BE2C (cell line): ENCODE results near the gene TPSAB1.
"Not testable (repeated sequence)": the region's sequence is repeated elsewhere in the genome, so short reads cannot be mapped to it uniquely, and the experiment has no call there.

ENCODE experiments used
- DNase-seq: peaks from one replicate; pipeline ENCODE4 v3.0.0-alpha.2; 2020
- H3K27me3 ChIP-seq: fragments of 250-450 bp; sonication (Bioruptor Pico); 2 replicates; pipeline ENCODE4 v1.5.1; 2020; ENCODE audit warnings: mild to moderate bottlenecking
- H3K36me3 ChIP-seq: fragments of 250-450 bp; sonication (Bioruptor Pico); 2 replicates; pipeline ENCODE4 v1.5.1; 2020; ENCODE audit warnings: mild to moderate bottlenecking
- H3K4me1 ChIP-seq: fragments of 250-450 bp; sonication (Bioruptor Pico); 2 replicates; pipeline ENCODE4 v1.5.1; 2020
- H3K4me3 ChIP-seq: 2 replicates; pipeline ENCODE4 v1.5.1; 2011; ENCODE audit warnings: low read depth, low read length
- H3K9me3 ChIP-seq: fragments of 250-450 bp; sonication (Bioruptor Pico); 2 replicates; pipeline ENCODE4 v1.5.1; 2020
- TF ChIP-seq, protein P1 (sequence below): IDR thresholded peaks from 2 replicates; pipeline ENCODE4 v1.5.1; 2012; ENCODE audit warnings: mild to moderate bottlenecking, low read depth, low read length

TPSAB1 gene

DNA sequence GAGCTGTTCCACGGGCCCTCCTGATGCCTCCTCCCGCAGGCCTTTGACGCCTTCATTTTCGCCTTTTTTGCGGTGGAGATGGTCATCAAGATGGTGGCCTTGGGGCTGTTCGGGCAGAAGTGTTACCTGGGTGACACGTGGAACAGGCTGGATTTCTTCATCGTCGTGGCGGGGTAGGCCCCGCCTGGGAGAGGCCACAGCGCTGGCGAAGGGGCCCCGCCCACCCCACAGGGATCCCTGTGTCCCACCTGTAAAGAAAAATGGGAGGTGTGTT is 45.2 kb upstream of the TPSAB1 start:
- TF ChIP-seq, protein P1, sequence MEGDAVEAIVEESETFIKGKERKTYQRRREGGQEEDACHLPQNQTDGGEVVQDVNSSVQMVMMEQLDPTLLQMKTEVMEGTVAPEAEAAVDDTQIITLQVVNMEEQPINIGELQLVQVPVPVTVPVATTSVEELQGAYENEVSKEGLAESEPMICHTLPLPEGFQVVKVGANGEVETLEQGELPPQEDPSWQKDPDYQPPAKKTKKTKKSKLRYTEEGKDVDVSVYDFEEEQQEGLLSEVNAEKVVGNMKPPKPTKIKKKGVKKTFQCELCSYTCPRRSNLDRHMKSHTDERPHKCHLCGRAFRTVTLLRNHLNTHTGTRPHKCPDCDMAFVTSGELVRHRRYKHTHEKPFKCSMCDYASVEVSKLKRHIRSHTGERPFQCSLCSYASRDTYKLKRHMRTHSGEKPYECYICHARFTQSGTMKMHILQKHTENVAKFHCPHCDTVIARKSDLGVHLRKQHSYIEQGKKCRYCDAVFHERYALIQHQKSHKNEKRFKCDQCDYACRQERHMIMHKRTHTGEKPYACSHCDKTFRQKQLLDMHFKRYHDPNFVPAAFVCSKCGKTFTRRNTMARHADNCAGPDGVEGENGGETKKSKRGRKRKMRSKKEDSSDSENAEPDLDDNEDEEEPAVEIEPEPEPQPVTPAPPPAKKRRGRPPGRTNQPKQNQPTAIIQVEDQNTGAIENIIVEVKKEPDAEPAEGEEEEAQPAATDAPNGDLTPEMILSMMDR, result no peak
- Histone ChIP-seq H3K9me3 (no peaks in the 10 kb centered on the region), H3K36me3 (no peaks in the 10 kb centered on the region), H3K27me3 (no peaks in the 10 kb centered on the region; the same call in 1 of the 2 replicates), H3K4me3 (no peak overlapping the region), H3K4me1 (peaks cover 8% of the 10 kb centered on the region)
- DNase-seq, result no peak

DNA sequence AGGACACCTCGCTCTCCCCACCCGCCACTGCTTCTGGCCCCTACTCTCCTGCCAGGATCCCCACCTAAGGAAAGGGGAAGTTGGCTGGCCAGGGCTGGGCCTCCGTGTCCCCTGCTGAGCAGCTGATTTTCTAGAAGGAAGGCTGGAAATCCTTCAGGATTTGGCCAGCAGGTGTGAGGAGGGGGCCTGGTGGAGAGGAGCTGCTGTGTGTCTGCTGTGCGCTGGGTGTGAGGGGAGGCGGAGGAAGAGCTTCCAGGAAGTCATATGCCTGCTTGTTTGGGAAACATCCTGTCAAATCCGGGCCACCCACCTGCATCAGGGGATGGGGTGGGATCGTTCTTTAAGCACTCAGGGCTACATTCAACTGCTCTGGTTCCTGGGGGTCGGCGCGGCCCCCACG is 44.0 kb upstream of the TPSAB1 start:
- H3K27me3 ChIP-seq, result no peaks in the 10 kb centered on the region; the same call in 1 of the 2 replicates

GRCh38 chr16:1197237-1197866 is 43.2 kb upstream of the TPSAB1 start:
- no peaks in the 10 kb centered on the region; the same call in 1 of the 2 replicates for H3K27me3 ChIP-seq
- DNase-seq, result no peak
- H3K9me3 ChIP-seq, result no peaks in the 10 kb centered on the region
- TF ChIP-seq, protein P1, result no peak
- H3K4me1 ChIP-seq, result peaks cover 8% of the 10 kb centered on the region
- H3K36me3 ChIP-seq, result no peaks in the 10 kb centered on the region
- no peak overlapping the region for H3K4me3 ChIP-seq

More for the DNA sequence above, 44.0 kb upstream of the TPSAB1 start:
- Histone ChIP-seq H3K36me3 (no peaks in the 10 kb centered on the region), H3K4me1 (peaks cover 8% of the 10 kb centered on the region), H3K4me3 (no peak overlapping the region), H3K9me3 (no peaks in the 10 kb centered on the region)
- TF ChIP-seq, protein P1, result no peak
- no peak for DNase-seq

- Histone ChIP-seq H3K27me3 (no peaks in the 10 kb centered on the region; the same call in 1 of the 2 replicates), H3K4me3 (peak overlapping the region; percentile 33), H3K4me1 (peaks cover 8% of the 10 kb centered on the region), H3K9me3 (no peaks in the 10 kb centered on the region), H3K36me3 (no peaks in the 10 kb centered on the region)
- TF ChIP-seq, protein P1, result no peak
- DNase-seq, result no peak
Measured at GRCh38 chr16:1198194-1198593, 42.3 kb upstream of the TPSAB1 start.

- H3K4me3 ChIP-seq, result peak overlapping the region; percentile 33
- not testable (repeated sequence) for H3K27me3 ChIP-seq, H3K9me3 ChIP-seq, H3K4me1 ChIP-seq, H3K36me3 ChIP-seq
- DNase-seq, result peak; percentile 83
Measured at GRCh38 chr16:1198671-1199346, 41.7 kb upstream of the TPSAB1 start.

DNA sequence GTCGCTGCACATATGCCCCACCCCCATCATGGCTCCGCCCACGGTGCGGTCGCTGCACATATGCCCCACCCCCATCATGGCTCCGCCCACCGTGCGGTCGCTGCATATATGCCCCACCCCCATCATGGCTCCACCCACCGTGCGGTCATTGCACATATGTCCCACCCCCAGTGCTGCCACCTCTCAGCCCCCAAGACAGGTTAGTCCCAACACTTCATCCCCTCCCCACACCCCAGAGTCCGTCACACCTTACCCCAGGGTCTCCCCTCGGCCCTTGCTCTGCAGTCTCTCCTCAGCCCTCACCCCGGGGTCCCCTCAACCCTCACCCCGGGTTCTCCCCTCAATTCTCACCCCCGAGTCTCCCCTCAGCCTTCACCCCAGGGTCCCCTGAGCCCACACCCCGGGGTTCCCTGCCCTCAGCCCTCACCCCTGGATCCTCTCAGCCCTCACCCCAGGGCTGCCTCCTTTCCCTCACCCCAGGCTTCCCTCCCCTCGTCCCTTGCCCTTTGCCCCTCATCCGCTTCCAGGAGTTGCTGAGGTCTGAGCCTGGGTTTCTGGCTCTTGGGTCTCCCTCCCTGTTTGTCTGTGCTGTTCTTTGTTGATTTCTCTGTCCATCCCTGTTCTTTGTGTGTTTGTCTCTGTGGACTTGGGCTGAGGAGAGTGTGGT is 41.0 kb upstream of the TPSAB1 start:
- Histone ChIP-seq H3K9me3 (no peaks in the 10 kb centered on the region), H3K36me3 (no peaks in the 10 kb centered on the region), H3K4me3 (no peak overlapping the region), H3K27me3 (no peaks in the 10 kb centered on the region; the same call in 1 of the 2 replicates), H3K4me1 (peaks cover 6% of the 10 kb centered on the region)
- TF ChIP-seq, protein P1, result no peak
- DNase-seq, result peak; percentile 52
